ENCODE results near the gene SULT2B1. TPM values are rescaled to one million over a fixed set of nuclear protein-coding genes. Genes with fewer than 3 reads are reported as not detected.
"Not testable (repeated sequence)": the region's sequence is repeated elsewhere in the genome, so short reads cannot be mapped to it uniquely, and the experiment has no call there.

SULT2B1 gene
- total RNA-seq, 2 experiments from 2014 or later, result 0.21 to 0.30 TPM

- Mint-ChIP-seq H3K27ac (no peak overlapping the region), H3K4me1 (peaks cover 23% of the 10 kb centered on the region), H3K27me3 (no peaks in the 10 kb centered on the region), H3K4me3 (no peak overlapping the region), H3K36me3 (ENCODE audit: low read depth) (no peaks in the 10 kb centered on the region), H3K9me3 (no peaks in the 10 kb centered on the region)
- DNase-seq, result peak; percentile 84
- CTCF ChIA-PET, result interaction anchor here (1.5 kb wide), 1 partner anchor 71 kb away, joined by 6 read pairs; no protein-coding TSS in a partner anchor
- POLR2A ChIA-PET, result interaction anchor here (1.2 kb wide), 1 partner anchor 105 kb away, joined by 3 read pairs; the partner anchor contains the start of genes RPL18 and SPHK2
These were observed 38.5 kb upstream of the SULT2B1 start for GRCh38 chr19:48513289-48514122.

DNA sequence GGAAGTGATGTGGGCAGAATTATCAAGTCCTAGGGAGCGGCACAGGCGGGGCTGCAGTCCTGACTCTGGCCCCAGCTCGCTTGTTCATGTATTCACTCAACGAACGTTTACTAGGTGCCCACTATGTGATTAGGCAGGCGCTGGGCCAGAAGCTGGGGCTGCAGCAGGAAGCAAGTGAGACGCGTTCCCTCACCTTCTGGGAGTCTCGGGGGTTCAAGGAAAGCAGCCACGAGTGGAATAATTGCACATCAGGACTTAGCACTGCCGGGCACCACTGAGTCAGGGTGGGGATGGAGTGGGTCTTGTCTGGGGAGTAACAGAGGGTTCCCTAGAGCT is 37.9 kb upstream of the SULT2B1 start:
- Mint-ChIP-seq H3K27me3 (no peaks in the 10 kb centered on the region), H3K27ac (no peak overlapping the region), H3K4me1 (peaks cover 23% of the 10 kb centered on the region), H3K9me3 (no peaks in the 10 kb centered on the region), H3K4me3 (no peak overlapping the region), H3K36me3 (ENCODE audit: low read depth) (no peaks in the 10 kb centered on the region)
- ChIA-PET POLR2A (interaction anchor here (1.2 kb wide), 1 partner anchor 105 kb away, joined by 3 read pairs; the partner anchor contains the start of genes RPL18 and SPHK2), CTCF (interaction anchor here (1.5 kb wide), 1 partner anchor 71 kb away, joined by 6 read pairs; no protein-coding TSS in a partner anchor)
- DNase-seq, result no peak

- no peak for DNase-seq
- peaks cover 8% of the 10 kb centered on the region for H3K4me1 Mint-ChIP-seq
- H3K27me3 Mint-ChIP-seq, result no peaks in the 10 kb centered on the region
- ChIA-PET POLR2A (no interaction called here), CTCF (interaction anchor here (1.5 kb wide), 1 partner anchor 11 kb away, joined by 6 read pairs; no protein-coding TSS in a partner anchor)
- no peak overlapping the region for H3K4me3 Mint-ChIP-seq
- H3K36me3 Mint-ChIP-seq (ENCODE audit: low read depth), result no peaks in the 10 kb centered on the region
- no peaks in the 10 kb centered on the region for H3K9me3 Mint-ChIP-seq
- peak overlapping the region; percentile 6 for H3K27ac Mint-ChIP-seq
These were observed 35.4 kb upstream of the SULT2B1 start for GRCh38 chr19:48516536-48516935.

DNA sequence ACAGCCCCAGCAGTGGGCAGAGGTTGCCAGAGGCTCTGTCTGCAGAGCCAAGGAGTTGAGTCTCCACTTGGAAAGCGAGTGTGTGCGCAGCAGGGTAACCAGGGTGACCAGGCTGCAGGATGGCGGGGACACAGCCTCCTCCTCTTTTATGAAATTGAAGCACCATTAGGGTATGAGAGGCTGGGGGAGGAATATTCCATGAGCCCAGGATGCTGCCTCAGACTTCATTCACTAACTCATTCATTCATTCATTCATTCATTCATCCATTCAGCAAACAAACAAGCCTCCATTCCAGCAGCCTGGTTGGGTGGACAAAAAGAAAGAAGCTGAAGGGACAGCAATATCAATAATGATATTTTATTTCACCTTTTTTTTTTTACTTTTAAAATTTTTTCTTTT is 33.8 kb upstream of the SULT2B1 start:
- no peaks in the 10 kb centered on the region for H3K27me3 Mint-ChIP-seq
- CTCF ChIA-PET, result interaction anchor here (1.1 kb wide), 1 partner anchor 71 kb away, joined by 3 read pairs; no protein-coding TSS in a partner anchor

DNA sequence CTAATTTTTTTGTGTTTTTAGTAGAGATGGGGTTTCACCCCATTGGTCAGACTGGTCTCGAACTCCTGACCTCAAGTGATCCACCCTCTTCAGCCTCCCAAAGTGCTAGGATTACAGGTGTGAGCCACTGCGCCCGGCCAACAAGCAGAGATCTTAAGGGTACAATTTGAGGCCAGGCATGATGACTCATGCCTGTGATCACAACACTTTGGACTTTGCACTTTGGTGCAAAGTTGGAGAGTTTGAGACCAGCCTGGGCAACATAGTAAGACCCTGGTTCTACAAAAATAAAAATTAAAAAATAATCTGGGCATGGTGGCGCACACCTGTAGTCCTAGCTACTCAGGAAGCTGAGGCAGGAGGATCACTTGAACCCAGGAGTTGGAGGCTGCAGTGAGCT is 32.5 kb upstream of the SULT2B1 start:
- CTCF ChIA-PET, result interaction anchor here (1.3 kb wide), 1 partner anchor 70 kb away, joined by 8 read pairs; no protein-coding TSS in a partner anchor
- H3K36me3 Mint-ChIP-seq (ENCODE audit: low read depth); H3K4me1 Mint-ChIP-seq; DNase-seq; H3K27me3 Mint-ChIP-seq; H3K27ac Mint-ChIP-seq; H3K9me3 Mint-ChIP-seq; POLR2A ChIA-PET; H3K4me3 Mint-ChIP-seq: not testable (repeated sequence)

More for the DNA sequence above, 33.8 kb upstream of the SULT2B1 start:
- Mint-ChIP-seq H3K4me3 (no peak overlapping the region), H3K27ac (no peak overlapping the region), H3K9me3 (no peaks in the 10 kb centered on the region), H3K36me3 (ENCODE audit: low read depth) (no peaks in the 10 kb centered on the region), H3K4me1 (peaks cover 6% of the 10 kb centered on the region)
- DNase-seq, result no peak
- POLR2A ChIA-PET, result no interaction called here

GRCh38 chr19:48520134-48520533 is 31.8 kb upstream of the SULT2B1 start:
- Mint-ChIP-seq H3K27ac (no peak overlapping the region), H3K4me3 (no peak overlapping the region), H3K9me3 (peaks cover 5% of the 10 kb centered on the region), H3K4me1 (no peaks in the 10 kb centered on the region), H3K36me3 (ENCODE audit: low read depth) (no peaks in the 10 kb centered on the region), H3K27me3 (no peaks in the 10 kb centered on the region)
- ChIA-PET CTCF (interaction anchor here (0.6 to 1.3 kb wide), 3 partner anchors 14 to 69 kb away, joined by 3 to 8 read pairs (median 4); no protein-coding TSS in a partner anchor), POLR2A (no interaction called here)
- no peak for DNase-seq

- peaks cover 5% of the 10 kb centered on the region for H3K36me3 Mint-ChIP-seq (ENCODE audit: low read depth)
- no peak overlapping the region for H3K27ac Mint-ChIP-seq
- DNase-seq, result no peak
- H3K4me1 Mint-ChIP-seq, result no peaks in the 10 kb centered on the region
- ChIA-PET CTCF (interaction anchor here (1.2 kb wide), 1 partner anchor 14 kb away, joined by 4 read pairs; no protein-coding TSS in a partner anchor), POLR2A (no interaction called here)
- H3K4me3 Mint-ChIP-seq, result no peak overlapping the region
- H3K27me3 Mint-ChIP-seq, result no peaks in the 10 kb centered on the region
- H3K9me3 Mint-ChIP-seq, result peaks cover 25% of the 10 kb centered on the region
These were observed 27.8 kb upstream of the SULT2B1 start for GRCh38 chr19:48524221-48524620.

DNA sequence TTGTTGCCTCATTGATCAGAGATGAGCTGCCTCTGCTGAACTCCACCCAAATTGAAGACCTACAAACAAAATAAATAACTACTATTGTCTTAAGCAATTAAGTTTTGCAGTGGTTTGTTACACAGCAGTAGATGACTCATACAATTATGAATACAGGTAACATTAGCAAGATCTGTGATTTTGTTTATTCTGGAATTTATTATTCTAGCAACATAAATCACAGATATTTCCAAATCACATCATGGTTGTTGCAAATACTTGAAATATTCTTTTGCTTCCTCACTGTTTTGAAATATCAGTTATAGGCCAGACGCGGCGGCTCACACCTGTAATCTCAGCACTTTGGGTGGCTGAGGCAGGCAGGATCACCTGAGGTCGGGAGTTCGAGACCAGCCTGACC is 27.2 kb upstream of the SULT2B1 start:
- no peak for DNase-seq
- CTCF ChIA-PET, result interaction anchor here (1.2 kb wide), 1 partner anchor 14 kb away, joined by 4 read pairs; no protein-coding TSS in a partner anchor
- Mint-ChIP-seq H3K9me3 (peaks cover 27% of the 10 kb centered on the region), H3K27ac (no peak overlapping the region), H3K36me3 (ENCODE audit: low read depth) (peaks cover 5% of the 10 kb centered on the region), H3K27me3 (no peaks in the 10 kb centered on the region), H3K4me1 (no peaks in the 10 kb centered on the region), H3K4me3 (no peak overlapping the region)
- POLR2A ChIA-PET, result interaction anchor here (0.6 kb wide), 1 partner anchor 203 kb away, joined by 4 read pairs; no protein-coding TSS in a partner anchor

- peaks cover 24% of the 10 kb centered on the region for H3K9me3 Mint-ChIP-seq
- no peak for DNase-seq
- H3K27me3 Mint-ChIP-seq, result no peaks in the 10 kb centered on the region
- ChIA-PET POLR2A (no interaction called here), CTCF (interaction anchor here (1.0 kb wide), 1 partner anchor 44 kb away, joined by 3 read pairs; no protein-coding TSS in a partner anchor)
- no peak overlapping the region for H3K27ac Mint-ChIP-seq
- H3K4me1 Mint-ChIP-seq, result no peaks in the 10 kb centered on the region
- H3K4me3 Mint-ChIP-seq, result no peak overlapping the region
- peaks cover 5% of the 10 kb centered on the region for H3K36me3 Mint-ChIP-seq (ENCODE audit: low read depth)
These were observed 22.8 kb upstream of the SULT2B1 start for GRCh38 chr19:48529156-48529555.

- H3K4me3 Mint-ChIP-seq, result no peak overlapping the region
- CTCF ChIA-PET, result interaction anchor here (1.0 to 1.1 kb wide), 2 partner anchors 43 to 58 kb away, joined by 3 read pairs; no protein-coding TSS in a partner anchor
These were observed 21.8 kb upstream of the SULT2B1 start for GRCh38 chr19:48530066-48530720.

GRCh38 chr19:48530770-48531169 is 21.2 kb upstream of the SULT2B1 start:
- DNase-seq, result no peak
- no peaks in the 10 kb centered on the region for H3K27me3 Mint-ChIP-seq
- ChIA-PET POLR2A (no interaction called here), CTCF (interaction anchor here (1.1 kb wide), 1 partner anchor 58 kb away, joined by 3 read pairs; no protein-coding TSS in a partner anchor)
- peaks cover 22% of the 10 kb centered on the region for H3K9me3 Mint-ChIP-seq
- no peaks in the 10 kb centered on the region for H3K4me1 Mint-ChIP-seq
- H3K36me3 Mint-ChIP-seq (ENCODE audit: low read depth), result peaks cover 5% of the 10 kb centered on the region
- no peak overlapping the region for H3K27ac Mint-ChIP-seq
- no peak overlapping the region for H3K4me3 Mint-ChIP-seq

More at GRCh38 chr19:48530066-48530720, 21.8 kb upstream of the SULT2B1 start:
- no peaks in the 10 kb centered on the region for H3K27me3 Mint-ChIP-seq
- no peak overlapping the region for H3K27ac Mint-ChIP-seq
- H3K4me1 Mint-ChIP-seq, result no peaks in the 10 kb centered on the region
- POLR2A ChIA-PET, result no interaction called here
- H3K9me3 Mint-ChIP-seq, result peaks cover 22% of the 10 kb centered on the region
- no peak for DNase-seq
- peaks cover 5% of the 10 kb centered on the region for H3K36me3 Mint-ChIP-seq (ENCODE audit: low read depth)

GRCh38 chr19:48533770-48534169 is 18.2 kb upstream of the SULT2B1 start:
- H3K4me3 Mint-ChIP-seq, result no peak overlapping the region
- no peak for DNase-seq
- H3K4me1 Mint-ChIP-seq, result no peaks in the 10 kb centered on the region
- no peaks in the 10 kb centered on the region for H3K27me3 Mint-ChIP-seq
- ChIA-PET CTCF (no interaction called here), POLR2A (no interaction called here)
- H3K27ac Mint-ChIP-seq, result no peak overlapping the region
- H3K9me3 Mint-ChIP-seq, result peaks cover 4% of the 10 kb centered on the region
- H3K36me3 Mint-ChIP-seq (ENCODE audit: low read depth), result no peaks in the 10 kb centered on the region

GRCh38 chr19:48537541-48537940 is 14.4 kb upstream of the SULT2B1 start:
- H3K9me3 Mint-ChIP-seq, result no peaks in the 10 kb centered on the region
- no peak overlapping the region for H3K4me3 Mint-ChIP-seq
- POLR2A ChIA-PET, result no interaction called here
- H3K27ac Mint-ChIP-seq, result no peak overlapping the region
- no peaks in the 10 kb centered on the region for H3K36me3 Mint-ChIP-seq (ENCODE audit: low read depth)
- H3K27me3 Mint-ChIP-seq, result no peaks in the 10 kb centered on the region
- DNase-seq, result no peak
- CTCF ChIA-PET, result no interaction called here
- H3K4me1 Mint-ChIP-seq, result no peaks in the 10 kb centered on the region
